ENCODE measurements around the gene RPS27A.
"Not testable (repeated sequence)": the region's sequence is repeated elsewhere in the genome, so short reads cannot be mapped to it uniquely, and the experiment has no call there.

Gene RPS27A

GRCh38 chr2:55232084-55232862 lies at the start of gene RPS27A, which contains the start of gene CLHC1:
Gene RPS27A, plus strand, starts transcription at chr2:55232688. Its CDS starts 137 bp downstream, at chr2:55232825.
Gene CLHC1, minus strand, starts transcription at chr2:55232293. Its CDS starts 9,882 bp downstream, at chr2:55222411.
- peak; percentile 85 to 97 for DNase-seq

- not testable (repeated sequence) for DNase-seq
These were observed 45.7 kb upstream of the RPS27A start for GRCh38 chr2:55186837-55187236.

GRCh38 chr2:55191888-55192287 lies 40.6 kb upstream of the RPS27A start:
- DNase-seq = not testable (repeated sequence)

- no peak for DNase-seq
These were observed 36.0 kb upstream of the RPS27A start for GRCh38 chr2:55196526-55196925.

GRCh38 chr2:55200416-55200815 lies 32.1 kb upstream of the RPS27A start:
- DNase-seq = no peak

- DNase-seq = no peak
These were observed 28.0 kb upstream of the RPS27A start for GRCh38 chr2:55204536-55204935.

GRCh38 chr2:55204950-55205349 lies 27.5 kb upstream of the RPS27A start:
- no peak for DNase-seq

GRCh38 chr2:55213822-55214221 lies 18.7 kb upstream of the RPS27A start:
- DNase-seq = no peak

- DNase-seq = no peak
These were observed 8.3 kb upstream of the RPS27A start for GRCh38 chr2:55223958-55224760.

- DNase-seq = no peak
These were observed 7.7 kb upstream of the RPS27A start for GRCh38 chr2:55224761-55225261.

GRCh38 chr2:55225481-55226020 lies 6.9 kb upstream of the RPS27A start:
- DNase-seq = no peak

GRCh38 chr2:55227437-55228225 lies 4.9 kb upstream of the RPS27A start:
- peak in 1 of 2 donors; percentile 82 for DNase-seq

- DNase-seq = no peak
These were observed 4.3 kb upstream of the RPS27A start for GRCh38 chr2:55228226-55228563.

- DNase-seq = no peak
These were observed 3.3 kb upstream of the RPS27A start for GRCh38 chr2:55229221-55229620.

- DNase-seq = no peak
These were observed 1.9 kb upstream of the RPS27A start for GRCh38 chr2:55230551-55230950.

- peak in 1 of 2 donors; percentile 34 for DNase-seq
These were observed 873 bp upstream of the RPS27A start for GRCh38 chr2:55231546-55232083.

GRCh38 chr2:55232863-55233657 lies 572 bp downstream of the RPS27A start:
- DNase-seq = peak in 1 of 2 donors; percentile 44

GRCh38 chr2:55233658-55233940 lies 1.1 kb downstream of the RPS27A start:
- DNase-seq = no peak

- DNase-seq = no peak
These were observed 3.4 kb downstream of the RPS27A start for GRCh38 chr2:55235724-55236538.

- DNase-seq = no peak
These were observed 4.6 kb downstream of the RPS27A start for GRCh38 chr2:55236992-55237543.

Data from bone marrow (tissue), 2 donors.